NT2/D1 (cell line): ENCODE measurements around the gene ITPR2.

Experiments used
- SUZ12 ChIP-seq: IDR thresholded peaks from 2 replicates; pipeline ENCODE4 v1.6.1; 2011; ENCODE audit not compliant: insufficient read length, insufficient read depth; ENCODE audit errors: extremely low read depth
- YY1 ChIP-seq: IDR thresholded peaks from 2 replicates; pipeline ENCODE4 v1.6.1; 2011; ENCODE audit not compliant: insufficient read length, insufficient read depth

DNA sequence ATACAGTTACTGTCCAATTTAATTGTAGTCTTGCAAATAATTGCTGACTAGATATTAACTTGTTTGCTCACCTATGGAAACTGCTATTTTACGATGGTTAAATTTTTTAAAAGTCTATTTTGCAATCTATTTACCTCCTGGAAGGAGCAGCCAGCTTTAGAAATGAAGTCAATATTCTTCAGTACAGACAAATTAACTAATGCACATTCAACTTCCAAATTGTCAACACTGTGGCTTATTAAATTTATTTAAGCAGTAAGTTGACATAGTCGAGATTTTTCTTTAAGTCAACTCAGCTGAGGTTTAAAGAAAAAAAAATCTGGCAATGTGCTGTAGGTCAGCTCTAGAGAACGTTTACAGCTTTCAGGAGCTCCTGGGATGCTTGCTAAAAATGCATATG lies 416.4 kb downstream of the ITPR2 start:
- TF ChIP-seq YY1 (no peak), SUZ12 (no peak)
